Fibroblast of lung (primary cell): ENCODE data around the gene PLA2G7. TPM values are rescaled to one million over a fixed set of nuclear protein-coding genes. Genes with fewer than 3 reads are reported as not detected.

Experiments used
- DNase-seq, 2 donors: peaks; one replicate each; pipeline versions ENCODE4 v3.0.0 to v3.0.0-alpha.2; 2010; ENCODE audit warnings: low read depth in 2 of 2
- H2AFZ ChIP-seq: 2 replicates; pipeline ENCODE4 v1.5.1; 2012; ENCODE audit warnings: low read length, control low read depth, inconsistent platforms
- H3K27ac ChIP-seq: 2 replicates; pipeline ENCODE4 v1.5.1; 2011; ENCODE audit warnings: low read length, control low read depth; ENCODE audit not compliant: insufficient read depth
- H3K27me3 ChIP-seq: 2 replicates; pipeline ENCODE4 v1.5.1; 2011; ENCODE audit warnings: mild to moderate bottlenecking, low read length; ENCODE audit not compliant: control insufficient read depth, insufficient read depth
- H3K36me3 ChIP-seq: 2 replicates; pipeline ENCODE4 v1.5.1; 2011; ENCODE audit warnings: low read length; ENCODE audit not compliant: control insufficient read depth, insufficient read depth
- H3K4me1 ChIP-seq: 2 replicates; pipeline ENCODE4 v1.5.1; 2011; ENCODE audit warnings: low read length; ENCODE audit not compliant: control insufficient read depth, insufficient read depth; ENCODE audit errors: extremely low read depth
- H3K4me2 ChIP-seq: 2 replicates; pipeline ENCODE4 v1.5.1; 2011; ENCODE audit warnings: low read length, control low read depth; ENCODE audit not compliant: insufficient read depth; ENCODE audit errors: extremely low read depth
- H3K4me3 ChIP-seq, 4 experiments: fragments of 200-600 bp in 1 of 4; sonication (generic) in 1 of 4; replicated peaks in 1 of 4; 2 replicates each; pipeline ENCODE4 v1.5.1; 2011 to 2016; ENCODE audit warnings: low read length in 4 of 4, low read depth in 3 of 4, mild to moderate bottlenecking in 3 of 4, control low read depth in 2 of 4, inconsistent platforms in 1 of 4, mixed read lengths in 1 of 4; ENCODE audit not compliant: insufficient read depth in 1 of 4; ENCODE audit errors: control extremely low read depth in 1 of 4
- H3K79me2 ChIP-seq: 2 replicates; pipeline ENCODE4 v1.5.1; 2012; ENCODE audit warnings: mild to moderate bottlenecking, low read length, inconsistent platforms; ENCODE audit not compliant: control insufficient read depth, insufficient read depth
- H3K9ac ChIP-seq: 2 replicates; pipeline ENCODE4 v1.5.1; 2011; ENCODE audit warnings: mild to moderate bottlenecking, low read length, control low read depth; ENCODE audit not compliant: insufficient read depth
- H3K9me3 ChIP-seq: 2 replicates; pipeline ENCODE4 v1.5.1; 2012; ENCODE audit warnings: low read depth, low read length; ENCODE audit not compliant: control insufficient read depth, insufficient read depth
- H4K20me1 ChIP-seq: 2 replicates; pipeline ENCODE4 v1.5.1; 2011; ENCODE audit warnings: low read length; ENCODE audit not compliant: control insufficient read depth, insufficient read depth; ENCODE audit errors: extremely low read depth
- CTCF ChIP-seq, 2 donors: IDR thresholded peaks in 1 of 2; conservative IDR thresholded peaks in 1 of 2; 1 replicate in 1 of 2; 2 replicates in 1 of 2; pipeline ENCODE4 v1.5.1; 2011 to 2012; ENCODE audit warnings: low read length in 2 of 2, control low read depth in 1 of 2, inconsistent platforms in 1 of 2, low read depth in 1 of 2, mild to moderate bottlenecking in 1 of 2
- EZH2 ChIP-seq: IDR thresholded peaks from 2 replicates; pipeline ENCODE4 v1.5.1; 2012; ENCODE audit warnings: low read length, control low read depth, mild to moderate bottlenecking; ENCODE audit errors: missing control alignments
- polyA plus RNA-seq, 2 donors: library from polyadenylated mRNA; depleted of rRNA in 1 of 2; stranded (reverse) in 1 of 2; unstranded in 1 of 2; fragments of >200 nt; gene quantifications; 2 replicates each; pipeline ENCODE4 v1.2.1, GENCODE V29; 2011 to 2012; ENCODE audit warnings: missing spikeins in 1 of 2
- total RNA-seq: library from RNA; depleted of rRNA; stranded (reverse); fragments of >200 nt; gene quantifications from 2 replicates; pipeline ENCODE4 v1.2.1, GENCODE V29; 2014

The PLA2G7 gene
- total and polyA plus RNA-seq, 2 donors (not counting 1 experiment from before 2014, with no cell fraction given), result not detected

GRCh38 chr6:46684771-46685170 lies 50.4 kb downstream of the PLA2G7 start:
- Histone ChIP-seq H3K9me3 (no peaks in the 10 kb centered on the region), H3K27me3 (no peaks in the 10 kb centered on the region), H3K27ac (no peak overlapping the region), H4K20me1 (no peaks in the 10 kb centered on the region), H3K9ac (no peak overlapping the region), H3K4me3 (no peak overlapping the region), H2AFZ (no peak overlapping the region), H3K4me1 (no peaks in the 10 kb centered on the region), H3K4me2 (no peak overlapping the region), H3K36me3 (no peaks in the 10 kb centered on the region), H3K79me2 (no peaks in the 10 kb centered on the region)
- no peak for TF ChIP-seq CTCF (conservative IDR thresholded peaks at IDR 0.05 in 1 of 2, IDR thresholded peaks at IDR 0.05 in 1 of 2; ENCODE audit: low read depth in 1 of 2, low read length in 2 of 2)
- no peak for TF ChIP-seq EZH2
- DNase-seq, result peak; percentile 65 to 87

DNA sequence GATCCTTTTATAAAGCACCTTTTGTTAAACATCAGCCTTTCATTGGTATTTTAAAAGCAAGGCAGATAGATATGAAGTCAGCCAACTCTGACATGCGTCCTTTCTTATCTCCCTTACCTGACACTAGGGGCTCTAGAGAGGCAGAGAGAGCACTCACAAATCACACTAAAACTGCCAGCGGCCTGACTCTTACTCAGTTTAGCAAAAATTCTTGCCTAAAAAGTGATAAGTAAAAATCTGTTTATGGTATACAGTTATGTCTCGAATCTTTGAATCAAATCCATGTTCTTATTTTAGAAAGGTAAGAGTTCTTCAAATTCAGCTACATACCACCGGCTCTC lies 57.9 kb downstream of the PLA2G7 start:
- no peak overlapping the region for H3K9ac ChIP-seq
- no peak overlapping the region for H3K4me3 ChIP-seq
- DNase-seq, result no peak
- H3K27ac ChIP-seq, result no peak overlapping the region
- no peaks in the 10 kb centered on the region for H3K79me2 ChIP-seq
- H3K9me3 ChIP-seq, result no peaks in the 10 kb centered on the region
- H3K4me1 ChIP-seq, result no peaks in the 10 kb centered on the region
- no peak overlapping the region for H3K4me2 ChIP-seq
- TF ChIP-seq CTCF (conservative IDR thresholded peaks at IDR 0.05 in 1 of 2, IDR thresholded peaks at IDR 0.05 in 1 of 2; ENCODE audit: low read depth in 1 of 2, low read length in 2 of 2), result peak in 1 of 2 donors; percentile 18
- TF ChIP-seq EZH2, result no peak
- H4K20me1 ChIP-seq, result no peaks in the 10 kb centered on the region
- no peaks in the 10 kb centered on the region for H3K27me3 ChIP-seq
- no peaks in the 10 kb centered on the region for H3K36me3 ChIP-seq
- no peak overlapping the region for H2AFZ ChIP-seq

DNA sequence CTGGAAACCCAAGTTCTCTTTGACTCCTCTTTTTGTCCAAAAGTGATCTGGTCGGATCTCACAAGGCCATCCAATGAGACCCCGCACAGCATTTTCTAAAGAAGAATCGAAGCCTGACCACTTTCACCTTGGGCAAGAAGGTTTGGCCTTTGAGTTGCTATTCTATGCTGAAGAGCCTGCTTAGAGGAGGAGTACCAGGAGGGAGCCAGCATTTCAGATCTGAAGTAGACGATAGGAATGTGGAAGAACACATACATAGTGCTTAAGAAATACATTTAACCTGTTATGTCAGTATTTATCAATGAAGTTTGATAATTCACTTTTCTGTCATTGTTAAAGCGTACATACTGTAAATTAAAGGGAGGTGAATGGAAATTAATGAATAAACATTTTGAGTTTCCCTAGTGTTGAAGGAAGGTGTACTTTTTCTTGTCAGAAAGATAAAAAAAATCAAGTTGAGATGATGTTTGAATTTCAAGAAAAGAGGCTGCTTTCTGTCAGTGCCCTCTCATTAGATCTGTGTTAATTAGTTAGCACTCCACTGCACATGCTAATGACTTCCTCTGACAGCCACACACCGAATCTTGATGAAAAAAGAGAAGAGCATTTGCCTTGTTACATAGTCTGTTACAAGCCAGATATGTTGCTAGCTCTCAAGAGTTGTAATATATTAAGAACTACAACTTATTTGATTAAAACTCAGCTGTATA lies 58.4 kb downstream of the PLA2G7 start:
- no peak overlapping the region for H2AFZ ChIP-seq

More for the DNA sequence above, 58.4 kb downstream of the PLA2G7 start:
- H3K4me2 ChIP-seq, result no peak overlapping the region
- no peaks in the 10 kb centered on the region for H3K4me1 ChIP-seq
- no peak overlapping the region for H3K9ac ChIP-seq
- no peaks in the 10 kb centered on the region for H3K79me2 ChIP-seq
- H3K27me3 ChIP-seq, result no peaks in the 10 kb centered on the region
- H3K9me3 ChIP-seq, result no peaks in the 10 kb centered on the region
- no peak overlapping the region for H3K4me3 ChIP-seq
- DNase-seq, result no peak
- TF ChIP-seq EZH2 (no peak), CTCF (conservative IDR thresholded peaks at IDR 0.05 in 1 of 2, IDR thresholded peaks at IDR 0.05 in 1 of 2; ENCODE audit: low read depth in 1 of 2, low read length in 2 of 2) (no peak)
- no peak overlapping the region for H3K27ac ChIP-seq
- no peaks in the 10 kb centered on the region for H3K36me3 ChIP-seq
- H4K20me1 ChIP-seq, result no peaks in the 10 kb centered on the region
